MM.1S (cell line): ENCODE data around the gene HYOU1.
A peak's percentile ranks its signal among the peaks of the same experiment; 100 is the strongest.
"Not testable (repeated sequence)": the region's sequence is repeated elsewhere in the genome, so short reads cannot be mapped to it uniquely, and the experiment has no call there.

ENCODE experiments used
- DNase-seq: peaks from one replicate; pipeline ENCODE4 v3.0.0-alpha.2; 2015
- H2AFZ ChIP-seq: fragments of 300-600 bp; sonication (generic); 2 replicates; pipeline ENCODE4 v1.6.0; 2016; ENCODE audit warnings: antibody characterized with exemption, low read length
- H3F3A ChIP-seq: fragments of 300-600 bp; sonication (generic); 2 replicates; pipeline ENCODE4 v1.6.1; 2016; ENCODE audit warnings: mild to moderate bottlenecking, antibody characterized with exemption, low read length, moderate library complexity, mixed read lengths; ENCODE audit not compliant: insufficient read depth
- H3K27ac ChIP-seq: fragments of 300-600 bp; sonication (generic); 2 replicates; pipeline ENCODE4 v1.5.1; 2016; ENCODE audit warnings: mild to moderate bottlenecking, low read length
- H3K27me3 ChIP-seq: fragments of 300-600 bp; sonication (generic); replicated peaks from 2 replicates; pipeline ENCODE4 v1.6.0; 2016; ENCODE audit warnings: low read length; ENCODE audit not compliant: insufficient read depth
- H3K36me3 ChIP-seq: fragments of 300-600 bp; sonication (generic); replicated peaks from 2 replicates; pipeline ENCODE4 v1.6.1; 2016; ENCODE audit warnings: mild to moderate bottlenecking, low read length, mixed read lengths; ENCODE audit not compliant: insufficient read depth
- H3K4me1 ChIP-seq: fragments of 300-600 bp; sonication (generic); 2 replicates; pipeline ENCODE4 v1.6.1; 2016; ENCODE audit warnings: low read length, mixed read lengths
- H3K4me2 ChIP-seq: fragments of 300-600 bp; sonication (generic); 2 replicates; pipeline ENCODE4 v1.6.0; 2016; ENCODE audit warnings: low read depth, low read length
- H3K4me3 ChIP-seq: fragments of 300-600 bp; sonication (generic); 2 replicates; pipeline ENCODE4 v1.5.1; 2016; ENCODE audit warnings: low read length, mixed read lengths
- H3K79me2 ChIP-seq: fragments of 300-600 bp; sonication (generic); 2 replicates; pipeline ENCODE4 v1.6.1; 2016; ENCODE audit warnings: mixed run types, low read length, mixed read lengths
- H3K9ac ChIP-seq: fragments of 300-600 bp; sonication (generic); 2 replicates; pipeline ENCODE4 v1.6.1; 2016; ENCODE audit warnings: low read length, mixed read lengths
- H3K9me2 ChIP-seq: fragments of 300-600 bp; sonication (generic); replicated peaks from 2 replicates; pipeline ENCODE4 v1.6.1; 2016; ENCODE audit warnings: mild to moderate bottlenecking, low read length, mixed read lengths; ENCODE audit not compliant: insufficient read depth
- H3K9me3 ChIP-seq: fragments of 300-600 bp; sonication (generic); replicated peaks from 2 replicates; pipeline ENCODE4 v1.6.1; 2016; ENCODE audit warnings: mild to moderate bottlenecking, low read length, mixed read lengths; ENCODE audit not compliant: insufficient read depth
- H4K20me1 ChIP-seq: fragments of 300-600 bp; sonication (generic); 2 replicates; pipeline ENCODE4 v1.6.1; 2016; ENCODE audit warnings: mild to moderate bottlenecking, low read length, moderate library complexity, mixed read lengths; ENCODE audit not compliant: insufficient read depth
- EZH2 ChIP-seq: fragments of 300-600 bp; sonication (generic); optimal IDR thresholded peaks from 2 replicates; pipeline ENCODE3; 2017; ENCODE audit warnings: low read depth, mild to moderate bottlenecking, antibody characterized with exemption, low read length, mixed read lengths
- EZH2phosphoT487 ChIP-seq: fragments of 300-600 bp; sonication (generic); IDR thresholded peaks from 2 replicates; pipeline ENCODE4 v1.6.1; 2018; ENCODE audit warnings: antibody characterized with exemption, low read length
- TF ChIP-seq, protein P1 (sequence below): fragments of 300-600 bp; sonication (generic); IDR thresholded peaks from 2 replicates; pipeline ENCODE4 v1.5.1; 2016; ENCODE audit warnings: antibody characterized with exemption, low read length, mixed read lengths

The HYOU1 gene

DNA sequence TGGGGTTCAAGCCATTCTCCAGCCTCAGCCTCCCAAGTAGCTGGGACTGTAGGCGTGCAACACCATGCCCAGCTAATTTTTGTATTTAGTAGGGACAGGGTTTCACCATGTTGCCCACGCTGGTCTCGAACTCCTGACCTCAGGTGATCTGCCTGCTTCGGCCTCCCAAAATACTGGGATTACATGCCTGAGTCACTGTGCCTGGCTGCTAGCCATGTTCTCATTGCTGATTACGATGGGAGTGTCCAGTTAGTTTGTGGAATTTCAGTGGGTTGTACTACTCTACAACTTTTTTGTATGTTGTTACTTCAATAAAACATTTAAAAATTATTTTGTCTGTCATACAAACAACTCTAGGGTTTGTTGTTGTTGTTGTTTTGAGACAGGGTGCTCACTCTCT, 5.8 kb upstream of the HYOU1 start:
- no peak for DNase-seq
- H3F3A ChIP-seq: peaks cover 8% of the 10 kb centered on the region
- H3K4me2 ChIP-seq: no peak overlapping the region
- H3K36me3 ChIP-seq: no peaks in the 10 kb centered on the region
- no peaks in the 10 kb centered on the region for H3K9me3 ChIP-seq
- H3K9ac ChIP-seq: no peak overlapping the region
- no peak overlapping the region for H3K27ac ChIP-seq
- H3K9me2 ChIP-seq: no peaks in the 10 kb centered on the region
- no peaks in the 10 kb centered on the region for H3K27me3 ChIP-seq
- peaks cover 9% of the 10 kb centered on the region; the same call in 1 of the 2 replicates for H3K4me1 ChIP-seq
- TF ChIP-seq EZH2 (no peak), EZH2phosphoT487 (no peak)
- TF ChIP-seq, protein P1, sequence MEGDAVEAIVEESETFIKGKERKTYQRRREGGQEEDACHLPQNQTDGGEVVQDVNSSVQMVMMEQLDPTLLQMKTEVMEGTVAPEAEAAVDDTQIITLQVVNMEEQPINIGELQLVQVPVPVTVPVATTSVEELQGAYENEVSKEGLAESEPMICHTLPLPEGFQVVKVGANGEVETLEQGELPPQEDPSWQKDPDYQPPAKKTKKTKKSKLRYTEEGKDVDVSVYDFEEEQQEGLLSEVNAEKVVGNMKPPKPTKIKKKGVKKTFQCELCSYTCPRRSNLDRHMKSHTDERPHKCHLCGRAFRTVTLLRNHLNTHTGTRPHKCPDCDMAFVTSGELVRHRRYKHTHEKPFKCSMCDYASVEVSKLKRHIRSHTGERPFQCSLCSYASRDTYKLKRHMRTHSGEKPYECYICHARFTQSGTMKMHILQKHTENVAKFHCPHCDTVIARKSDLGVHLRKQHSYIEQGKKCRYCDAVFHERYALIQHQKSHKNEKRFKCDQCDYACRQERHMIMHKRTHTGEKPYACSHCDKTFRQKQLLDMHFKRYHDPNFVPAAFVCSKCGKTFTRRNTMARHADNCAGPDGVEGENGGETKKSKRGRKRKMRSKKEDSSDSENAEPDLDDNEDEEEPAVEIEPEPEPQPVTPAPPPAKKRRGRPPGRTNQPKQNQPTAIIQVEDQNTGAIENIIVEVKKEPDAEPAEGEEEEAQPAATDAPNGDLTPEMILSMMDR: no peak
- H3K4me3 ChIP-seq: no peak overlapping the region
- H2AFZ ChIP-seq: no peak overlapping the region
- H4K20me1 ChIP-seq: no peaks in the 10 kb centered on the region
- peaks cover 35% of the 10 kb centered on the region for H3K79me2 ChIP-seq

DNA sequence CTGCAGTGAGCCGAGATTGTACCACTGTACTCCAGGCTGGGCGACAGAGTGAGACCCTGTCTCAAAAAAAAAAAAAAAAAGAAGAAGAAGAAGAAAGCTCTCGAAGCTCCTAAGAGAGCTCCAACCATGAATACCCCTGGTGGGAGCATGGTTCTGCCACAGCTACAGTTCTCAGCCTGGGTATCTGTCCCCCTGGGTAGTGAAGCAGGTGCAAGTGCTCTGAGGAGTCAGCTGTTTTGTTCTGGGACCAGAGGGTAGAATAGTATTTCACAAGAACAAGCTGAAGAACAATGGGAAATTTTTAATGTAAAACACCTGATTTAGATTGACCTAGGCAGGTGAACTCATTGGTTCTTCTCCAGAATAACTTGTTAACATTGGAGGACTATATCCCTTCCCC, 4.3 kb upstream of the HYOU1 start:
- H3K4me1 ChIP-seq: peaks cover 6% of the 10 kb centered on the region; the same call in 1 of the 2 replicates
- no peaks in the 10 kb centered on the region for H3K27me3 ChIP-seq
- peaks cover 32% of the 10 kb centered on the region for H3K79me2 ChIP-seq
- no peaks in the 10 kb centered on the region for H3K9me3 ChIP-seq
- no peak overlapping the region for H3K4me3 ChIP-seq
- no peak overlapping the region for H2AFZ ChIP-seq
- TF ChIP-seq EZH2phosphoT487 (no peak), EZH2 (no peak)
- TF ChIP-seq, protein P1: no peak
- DNase-seq: no peak
- no peaks in the 10 kb centered on the region for H3K9me2 ChIP-seq
- no peak overlapping the region for H3K4me2 ChIP-seq
- H3K27ac ChIP-seq: no peak overlapping the region
- H3K36me3 ChIP-seq: no peaks in the 10 kb centered on the region
- H3K9ac ChIP-seq: no peak overlapping the region
- H4K20me1 ChIP-seq: no peaks in the 10 kb centered on the region
- peaks cover 10% of the 10 kb centered on the region for H3F3A ChIP-seq

DNA sequence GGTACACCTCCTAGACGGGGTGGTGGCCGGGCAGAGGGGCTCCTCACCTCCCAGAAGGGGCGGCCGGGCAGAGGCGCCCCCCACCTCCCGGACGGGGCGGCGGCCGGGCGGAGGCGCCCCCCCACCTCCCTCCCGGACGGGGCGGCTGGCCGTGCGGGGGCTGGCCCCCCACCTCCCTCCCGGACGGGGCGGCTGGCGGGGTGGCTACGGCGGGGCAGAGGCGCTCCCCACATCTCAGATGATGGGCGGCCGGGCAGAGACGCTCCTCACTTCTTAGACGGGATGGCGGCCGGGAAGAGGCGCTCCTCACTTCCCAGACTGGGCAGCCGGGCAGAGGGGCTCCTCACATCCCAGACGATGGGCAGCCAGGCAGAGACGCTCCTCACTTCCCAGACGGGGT, 2.1 kb upstream of the HYOU1 start:
- not testable (repeated sequence) for H3K4me3 ChIP-seq, H4K20me1 ChIP-seq, H3K9me3 ChIP-seq, H3K27me3 ChIP-seq, H3K9ac ChIP-seq, H3K27ac ChIP-seq, DNase-seq, H3K36me3 ChIP-seq, H3K9me2 ChIP-seq, H3K4me1 ChIP-seq, H2AFZ ChIP-seq, H3K4me2 ChIP-seq
- Histone ChIP-seq H3K79me2 (peaks cover 35% of the 10 kb centered on the region), H3F3A (peaks cover 11% of the 10 kb centered on the region)

- H3K79me2 ChIP-seq: peaks cover 57% of the 10 kb centered on the region
- H3K9me3 ChIP-seq: no peaks in the 10 kb centered on the region
- TF ChIP-seq, protein P1: peak; percentile 8; the same call in 1 of the 2 replicates
- TF ChIP-seq EZH2phosphoT487: no peak
- H3K27ac ChIP-seq: peak overlapping the region; percentile 94
- peak overlapping the region; percentile 55 for H2AFZ ChIP-seq
- peaks cover 11% of the 10 kb centered on the region for H3F3A ChIP-seq
- peaks cover 18% of the 10 kb centered on the region for H3K36me3 ChIP-seq
- H4K20me1 ChIP-seq: 0 out of 2 replicates have a peak, but pooled peaks cover 9% of the 10 kb centered on the region
- no peaks in the 10 kb centered on the region for H3K9me2 ChIP-seq
- H3K4me2 ChIP-seq: peak overlapping the region; percentile 80
- peak; percentile 80 for DNase-seq
- H3K9ac ChIP-seq: peak overlapping the region; percentile 99
- H3K4me1 ChIP-seq: peaks cover 9% of the 10 kb centered on the region
- H3K4me3 ChIP-seq: peak overlapping the region; percentile 84
- H3K27me3 ChIP-seq: no peaks in the 10 kb centered on the region
Measured at GRCh38 chr11:119056421-119056999, 495 bp downstream of the HYOU1 start.
